Measurements from ENCODE around the gene FIBP. TPM values are rescaled to one million over a fixed set of nuclear protein-coding genes. Genes with fewer than 3 reads are reported as not detected.
A peak's percentile ranks its signal among the peaks of the same experiment; 100 is the strongest.

FIBP gene
- total RNA-seq, 1 donor from 2014 or later = 44.0 TPM

DNA sequence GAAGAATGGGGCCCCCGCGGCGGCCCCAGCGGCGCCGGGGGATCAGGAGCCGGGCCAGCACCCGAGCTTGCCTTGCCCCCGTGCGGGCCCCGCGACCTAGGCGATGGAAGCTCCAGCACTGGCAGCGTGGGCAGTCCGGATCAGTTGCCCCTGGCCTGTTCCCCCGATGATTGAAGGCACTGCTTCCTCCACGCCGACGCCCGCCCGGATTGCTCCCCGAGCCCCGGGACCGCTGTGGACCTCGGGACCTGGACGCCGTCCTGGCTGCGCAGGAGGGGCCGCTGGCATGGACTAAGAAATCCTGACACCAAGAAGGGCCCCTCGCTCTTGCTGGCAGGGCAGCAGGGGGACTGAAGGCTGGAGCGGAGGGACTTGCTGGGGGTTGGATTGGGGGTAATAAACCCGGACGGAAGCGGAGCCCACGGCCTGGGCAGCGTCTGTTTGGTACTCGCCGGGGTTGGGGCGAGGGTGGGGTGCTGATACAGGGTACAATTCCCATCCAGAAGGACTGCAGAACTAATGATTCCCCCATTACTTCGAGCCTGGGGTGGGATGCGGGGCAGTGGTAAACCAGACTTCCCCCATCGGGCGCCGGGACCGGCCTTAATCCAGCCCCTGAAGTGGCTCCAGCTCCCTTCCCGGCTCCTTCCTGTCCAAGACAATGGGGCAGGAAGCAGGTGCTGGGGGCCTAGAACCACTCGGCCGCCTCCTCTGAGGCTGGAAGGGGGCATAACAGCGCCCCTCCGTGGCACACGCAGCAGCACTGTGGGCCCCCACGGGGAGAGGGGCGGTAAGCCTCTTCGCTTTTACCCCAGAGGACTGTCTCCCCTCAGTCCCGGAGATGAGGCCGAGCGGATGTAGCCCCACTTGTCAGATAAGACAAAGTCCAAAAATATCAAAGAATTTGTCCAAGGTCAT is 3.2 kb upstream of the FIBP start:
- Histone ChIP-seq H3K27me3 (ENCODE audit: low read depth) (no peaks in the 10 kb centered on the region), H3K4me1 (peaks cover 65% of the 10 kb centered on the region), H3K36me3 (peaks cover 8% of the 10 kb centered on the region), H3K27ac (peak overlapping the region; percentile 98), H3K9me3 (no peaks in the 10 kb centered on the region), H3K4me3 (peak overlapping the region; percentile 88)
- peak; percentile 62 for DNase-seq
- no peak for ATAC-seq
- peak; percentile 45 for TF ChIP-seq CTCF (IDR thresholded peaks at IDR 0.05)
- intact Hi-C loops (cut with DNase I) = no loop called here

- ATAC-seq (peak; percentile 88 to 92), DNase-seq (peak; percentile 99)
- Histone ChIP-seq H3K9me3 (no peaks in the 10 kb centered on the region), H3K4me1 (peaks cover 65% of the 10 kb centered on the region), H3K27me3 (ENCODE audit: low read depth) (no peaks in the 10 kb centered on the region), H3K36me3 (peaks cover 11% of the 10 kb centered on the region), H3K4me3 (peak within 1 kb of the TSS; percentile 88), H3K27ac (peak within 1 kb of the TSS; percentile 98)
- intact Hi-C loops (cut with DNase I) = no loop called here
- TF ChIP-seq CTCF (IDR thresholded peaks at IDR 0.05) = no peak
These were observed 2.3 kb upstream of the FIBP start, which contains the start of gene CCDC85B for GRCh38 chr11:65890324-65891218. Gene CCDC85B (plus strand): TSS chr11:65890673. CDS start chr11:65890784, 111 bp downstream.

DNA sequence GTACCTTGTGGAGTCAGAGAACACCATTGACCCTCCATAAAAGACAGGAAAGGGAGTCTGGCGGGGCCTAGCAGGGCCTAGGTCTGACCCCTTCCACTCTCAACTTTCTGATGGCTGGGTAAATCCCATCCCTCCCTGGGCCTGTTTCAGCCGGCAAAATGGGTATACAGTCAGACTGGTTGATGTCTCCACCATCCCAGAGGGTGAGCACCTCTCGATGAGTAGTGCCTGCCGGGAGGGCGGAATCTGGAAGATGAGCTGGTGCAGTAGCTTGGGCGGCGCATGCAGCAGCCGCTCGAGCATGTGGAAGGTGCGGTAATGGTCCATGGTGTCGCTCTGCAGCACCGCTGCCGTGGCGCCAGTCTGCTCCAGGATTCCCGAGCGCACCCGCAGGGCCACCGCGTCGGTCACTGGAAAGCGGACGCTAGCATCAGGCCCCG is 528 bp downstream of the FIBP start:
- H3K36me3 ChIP-seq = peaks cover 34% of the 10 kb centered on the region
- peak overlapping the region; percentile 88 for H3K4me3 ChIP-seq
- H3K27me3 ChIP-seq (ENCODE audit: low read depth) = no peaks in the 10 kb centered on the region
- peaks cover 52% of the 10 kb centered on the region for H3K4me1 ChIP-seq
- no peaks in the 10 kb centered on the region for H3K9me3 ChIP-seq
- H3K27ac ChIP-seq = peak overlapping the region; percentile 98
- no peak for TF ChIP-seq CTCF (IDR thresholded peaks at IDR 0.05)
- DNase-seq = no peak
- ATAC-seq = no peak
- intact Hi-C loops (cut with DNase I) = loop anchor here (10.0 kb wide), 1 partner anchor 97 kb away; no protein-coding TSS in a partner anchor

DNA sequence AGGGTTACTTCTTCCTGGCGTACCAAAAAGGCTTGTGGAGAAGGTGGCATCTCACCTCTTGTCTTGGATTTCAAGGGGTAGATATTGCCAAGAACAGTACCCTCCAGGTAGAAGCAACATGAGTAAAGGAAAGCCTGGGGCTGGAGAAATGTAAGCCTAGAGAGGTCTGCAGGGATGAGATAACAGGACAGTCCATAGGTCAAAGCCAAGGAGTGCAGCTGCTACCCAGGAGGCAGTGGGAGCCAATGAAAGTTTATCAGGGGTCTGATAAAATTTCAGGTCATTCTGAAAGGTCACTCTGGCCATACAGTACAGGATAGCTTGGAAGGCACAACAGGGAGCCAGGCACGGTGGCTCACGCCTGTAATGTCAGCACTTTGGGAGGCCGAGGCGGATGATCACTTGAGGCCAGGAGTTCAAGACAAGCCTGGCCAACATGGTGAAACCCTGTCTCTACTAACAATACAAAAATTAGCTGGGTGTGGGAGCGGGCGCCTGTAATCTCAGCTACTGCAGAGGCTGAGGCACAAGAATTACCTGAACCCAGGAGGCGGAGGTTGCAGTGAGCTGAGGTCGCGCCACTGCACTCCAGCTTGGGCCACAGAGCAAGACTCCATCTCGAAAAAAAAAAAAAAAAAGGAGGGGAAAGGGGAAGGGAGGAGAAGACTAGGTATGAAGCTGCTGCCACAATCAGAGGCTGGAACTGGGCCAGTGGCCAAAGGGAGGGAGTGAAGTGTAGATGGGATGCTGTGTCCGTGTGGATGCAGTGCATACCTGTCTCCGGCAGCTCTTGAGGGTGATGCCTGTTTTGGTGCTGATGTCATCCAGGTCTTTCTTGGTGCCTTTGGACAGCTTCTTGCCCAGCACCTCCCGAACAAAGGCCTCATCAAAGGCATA is 1.2 kb downstream of the FIBP start:
- no peak for TF ChIP-seq CTCF (IDR thresholded peaks at IDR 0.05)
- ATAC-seq = no peak
- Histone ChIP-seq H3K4me1 (peaks cover 45% of the 10 kb centered on the region), H3K36me3 (peaks cover 41% of the 10 kb centered on the region), H3K27ac (peak overlapping the region; percentile 98), H3K4me3 (peak overlapping the region; percentile 88), H3K27me3 (ENCODE audit: low read depth) (no peaks in the 10 kb centered on the region), H3K9me3 (no peaks in the 10 kb centered on the region)
- intact Hi-C loops (cut with DNase I) = loop anchor here (10.0 kb wide), 1 partner anchor 98 kb away; no protein-coding TSS in a partner anchor
- DNase-seq = peak; percentile 47
